ENCODE measurements around the gene TNNT3.

The TNNT3 gene

GRCh38 chr11:1959786-1960185 is 40.3 kb downstream of the TNNT3 start:
- no peak for TF ChIP-seq CTCF (IDR thresholded peaks at IDR 0.05; ENCODE audit: insufficient read depth, low read length)
- TF ChIP-seq POLR2AphosphoS5 (IDR thresholded peaks at IDR 0.05; ENCODE audit: low read depth) = no peak
- TF ChIP-seq SPI1 (IDR thresholded peaks at IDR 0.05; ENCODE audit: borderline replicate concordance, low read depth) = no peak
- TF ChIP-seq REST (IDR thresholded peaks at IDR 0.05; ENCODE audit: insufficient replicate concordance, low read depth) = no peak
- no peak for TF ChIP-seq GABPA (IDR thresholded peaks at IDR 0.05; ENCODE audit: low read depth)
- Histone ChIP-seq H3K27me3 (ENCODE audit: insufficient read depth, poor library complexity, severe bottlenecking) (no peaks in the 10 kb centered on the region), H3K4me3 (replicated peaks; ENCODE audit: insufficient read depth, low read length) (no peak overlapping the region), H3K27ac (replicated peaks) (no peak overlapping the region)
- no peak for DNase-seq (ENCODE audit: low read depth in 1 of 2, low spot score in 1 of 2)

GRCh38 chr11:1963864-1964263 is 44.4 kb downstream of the TNNT3 start:
- TF ChIP-seq CTCF (IDR thresholded peaks at IDR 0.05; ENCODE audit: insufficient read depth, low read length) (no peak), SPI1 (IDR thresholded peaks at IDR 0.05; ENCODE audit: borderline replicate concordance, low read depth) (no peak), GABPA (IDR thresholded peaks at IDR 0.05; ENCODE audit: low read depth) (no peak), POLR2AphosphoS5 (IDR thresholded peaks at IDR 0.05; ENCODE audit: low read depth) (no peak), REST (IDR thresholded peaks at IDR 0.05; ENCODE audit: insufficient replicate concordance, low read depth) (no peak)
- Histone ChIP-seq H3K27ac (replicated peaks) (no peak overlapping the region), H3K27me3 (ENCODE audit: insufficient read depth, poor library complexity, severe bottlenecking) (no peaks in the 10 kb centered on the region), H3K4me3 (replicated peaks; ENCODE audit: insufficient read depth, low read length) (no peak overlapping the region)
- no peak for DNase-seq (ENCODE audit: low read depth in 1 of 2, low spot score in 1 of 2)

- Histone ChIP-seq H3K27me3 (ENCODE audit: insufficient read depth, poor library complexity, severe bottlenecking) (no peaks in the 10 kb centered on the region), H3K4me3 (replicated peaks; ENCODE audit: insufficient read depth, low read length) (no peak overlapping the region), H3K27ac (replicated peaks) (no peak overlapping the region)
- DNase-seq (ENCODE audit: low read depth in 1 of 2, low spot score in 1 of 2) = no peak
- TF ChIP-seq SPI1 (IDR thresholded peaks at IDR 0.05; ENCODE audit: borderline replicate concordance, low read depth) = no peak
- TF ChIP-seq POLR2AphosphoS5 (IDR thresholded peaks at IDR 0.05; ENCODE audit: low read depth) = no peak
- TF ChIP-seq CTCF (IDR thresholded peaks at IDR 0.05; ENCODE audit: insufficient read depth, low read length) = no peak
- no peak for TF ChIP-seq REST (IDR thresholded peaks at IDR 0.05; ENCODE audit: insufficient replicate concordance, low read depth)
- TF ChIP-seq GABPA (IDR thresholded peaks at IDR 0.05; ENCODE audit: low read depth) = no peak
Observed at GRCh38 chr11:1964348-1964747, 44.8 kb downstream of the TNNT3 start.
